HepG2 (cell line): ENCODE measurements around the gene CHP1. TPM values are rescaled to one million over a fixed set of nuclear protein-coding genes. Genes with fewer than 3 reads are reported as not detected.

Source experiments
- ATAC-seq: fragments of 200-7000 bp; cut with Tn5 transposase; 3 replicates; pipeline ENCODE4 v1.9.1; 2020; ENCODE audit warnings: mild to moderate bottlenecking, moderate library complexity
- BruUV-seq: library from RNA; stranded (reverse); fragments of 400-500 nt; replicated peaks from 2 replicates; lab custom pipeline; 2021; lab: Mats Ljungman, UMichigan
- CTCF ChIA-PET: fragments of 300-600 bp; formaldehyde crosslinking; extraction: SDS; loops from one replicate; lab custom pipeline; 2021; ENCODE audit warnings: low total read pairs, inconsistent platforms, low intra/inter-chr PET ratio; lab: Yijun Ruan, JAX
- POLR2A ChIA-PET: fragments of 350-600 bp; sonication (Branson Sonifier 250); formaldehyde crosslinking; loops from one replicate; lab custom pipeline; 2020; ENCODE audit warnings: antibody characterized with exemption, inconsistent platforms; lab: Yijun Ruan, JAX
- DNase-seq: peaks from one replicate; pipeline ENCODE4 v3.0.0-alpha.2; 2015; ENCODE audit warnings: low spot score
- FAIRE-seq: peaks from 3 replicates; lab custom pipeline; 2011; peaks lifted over from hg19 to GRCh38; lab: Jason Lieb, UNC
- H2AFZ ChIP-seq: one replicate; pipeline ENCODE4 v1.6.1; 2011; ENCODE audit warnings: low read length, inconsistent platforms
- H3K27ac ChIP-seq: fragments of 300-600 bp; 3 replicates; pipeline ENCODE4 v1.8.0; 2011; ENCODE audit warnings: mixed run types, mild to moderate bottlenecking, mixed read lengths, low read length, inconsistent platforms; ENCODE audit not compliant: insufficient read depth; ENCODE audit errors: extremely low read length
- H3K27me3 ChIP-seq, 2 experiments: fragments of 200-600 bp in 1 of 2; 2 replicates in 1 of 2; 3 replicates in 1 of 2; pipeline versions ENCODE4 v1.6.0 to v1.8.0; 2011; ENCODE audit warnings: low read length in 2 of 2, mild to moderate bottlenecking in 2 of 2, moderate library complexity in 2 of 2, inconsistent platforms in 1 of 2; ENCODE audit not compliant: insufficient read depth in 2 of 2, control insufficient read depth in 1 of 2
- H3K36me3 ChIP-seq, 2 experiments: fragments of 200-600 bp in 1 of 2; replicated peaks in 1 of 2; 2 replicates in 1 of 2; 3 replicates in 1 of 2; pipeline versions ENCODE4 v1.5.1 to v1.8.0; 2011; ENCODE audit warnings: low read length in 2 of 2, inconsistent platforms in 1 of 2; ENCODE audit not compliant: insufficient read depth in 2 of 2, control insufficient read depth in 1 of 2
- H3K4me1 ChIP-seq: 2 replicates; pipeline ENCODE4 v1.5.1; 2012; ENCODE audit warnings: low read length, inconsistent platforms; ENCODE audit not compliant: insufficient read depth
- H3K4me2 ChIP-seq: 2 replicates; pipeline ENCODE4 v1.6.0; 2011; ENCODE audit warnings: low read depth, low read length, inconsistent platforms
- H3K4me3 ChIP-seq, 3 experiments: fragments of 200-600 bp in 1 of 3; sonication (generic), shearing (Covaris generic) in 1 of 3; replicated peaks in 1 of 3; 2 replicates each; pipeline ENCODE4 v1.5.1; 2011 to 2016; ENCODE audit warnings: low read length in 3 of 3, inconsistent platforms in 2 of 3, low read depth in 2 of 3, mild to moderate bottlenecking in 2 of 3, control low read depth in 1 of 3, mixed read lengths in 1 of 3; ENCODE audit not compliant: insufficient read depth in 1 of 3
- H3K79me2 ChIP-seq: one replicate; pipeline ENCODE4 v1.6.1; 2011; ENCODE audit warnings: low read length, inconsistent platforms; ENCODE audit not compliant: insufficient read depth
- H3K9ac ChIP-seq: 2 replicates; pipeline ENCODE4 v1.6.0; 2011; ENCODE audit warnings: mild to moderate bottlenecking, low read depth, low read length, inconsistent platforms; ENCODE audit not compliant: insufficient read depth
- H3K9me3 ChIP-seq: 2 replicates; pipeline ENCODE4 v1.5.1; 2012; ENCODE audit warnings: mild to moderate bottlenecking, low read length
- H4K20me1 ChIP-seq: 2 replicates; pipeline ENCODE4 v1.6.0; 2011; ENCODE audit warnings: inconsistent platforms, mild to moderate bottlenecking, low read length, moderate library complexity; ENCODE audit not compliant: insufficient read depth
- ATF7-NPFF ChIP-seq: sonication (generic); formaldehyde crosslinking; IDR thresholded peaks from 2 replicates; pipeline ENCODE4 v1.8.1; 2023; ENCODE audit warnings: mild to moderate bottlenecking, low read depth, missing genetic modification reagents, moderate library complexity
- BCL6 ChIP-seq: IDR thresholded peaks from 2 replicates; pipeline ENCODE4 v1.6.1; 2016; ENCODE audit warnings: missing genetic modification reagents, missing compliant biosample characterization
- CBX5 ChIP-seq: sonication (generic); formaldehyde crosslinking; IDR thresholded peaks from 2 replicates; pipeline ENCODE4 v1.4.0; 2020; ENCODE audit warnings: missing genetic modification reagents, borderline replicate concordance
- CEBPB ChIP-seq: IDR thresholded peaks from 2 replicates; pipeline ENCODE4 v1.6.1; 2011; ENCODE audit warnings: low read depth, low read length, improper control_type of control experiment, borderline replicate concordance
- HNRNPH1 ChIP-seq: fragments of 200-400 bp; formaldehyde crosslinking; optimal IDR thresholded peaks from 2 replicates; pipeline ENCODE3; 2017; ENCODE audit warnings: mild to moderate bottlenecking, low read depth, low read length
- MAFG ChIP-seq: sonication (generic); formaldehyde crosslinking; IDR thresholded peaks from 2 replicates; pipeline ENCODE4 v1.5.1; 2020; ENCODE audit warnings: mild to moderate bottlenecking, missing genetic modification reagents
- RBFOX2 ChIP-seq: fragments of 200-400 bp; formaldehyde crosslinking; IDR thresholded peaks from 2 replicates; pipeline ENCODE4 v1.6.1; 2017; ENCODE audit warnings: low read depth, mild to moderate bottlenecking, low read length
- XBP1 ChIP-seq: sonication (generic); formaldehyde crosslinking; IDR thresholded peaks from 2 replicates; pipeline ENCODE4 v1.5.0; 2020; ENCODE audit warnings: missing genetic modification reagents
- ZNF460 ChIP-seq: sonication (generic); formaldehyde crosslinking; IDR thresholded peaks from 2 replicates; pipeline ENCODE4 v1.5.1; 2020; ENCODE audit warnings: missing genetic modification reagents, mild to moderate bottlenecking, borderline replicate concordance
- ZSCAN22 ChIP-seq: sonication (generic); formaldehyde crosslinking; IDR thresholded peaks from 2 replicates; pipeline ENCODE4 v1.4.0; 2020; ENCODE audit warnings: mild to moderate bottlenecking, missing genetic modification reagents
- WGBS: methylation state at CpG from one replicate; pipeline ENCODE4 v1.1.6; 2017; ENCODE audit warnings: low lambda C conversion rate; 5-methylcytosine and 5-hydroxymethylcytosine counted together
- in situ Hi-C: cut with HindIII; loops from 2 replicates; pipeline ENCODE4 v1.10.0; 2017; ENCODE audit warnings: low pct_unique_long_range_greater_than_20kb; ENCODE audit not compliant: extremely low pct_ligation_motif_present
- intact Hi-C: fragments of 100-400 bp; cut with micrococcal nuclease; formaldehyde crosslinking; loops from one replicate; pipeline ENCODE4 v1.10.0; 2022; ENCODE audit not compliant: unreplicated experiment
- polyA plus RNA-seq, 8 experiments: library from polyadenylated mRNA; depleted of rRNA in 3 of 8; stranded (reverse) in 7 of 8; unstranded in 1 of 8; fragments of >200 nt; fragmentation: Illumina TruSeq in 4 of 8; extraction: Trizol in 4 of 8; gene quantifications; 2 replicates each; pipeline versions ENCODE4 v1.2.1 to v1.2.3, GENCODE V29; 2011 to 2016; ENCODE audit warnings: low read depth in 4 of 8, missing spikeins in 1 of 8, mixed read lengths in 1 of 8; ENCODE audit not compliant: insufficient read depth in 1 of 8
- total RNA-seq, 5 experiments: library from RNA; depleted of rRNA; stranded (reverse); fragments of >200 nt; fragmentation: Illumina TruSeq; extraction: Trizol; gene quantifications; 2 replicates each; pipeline ENCODE4 v1.2.3, GENCODE V29; 2016; ENCODE audit warnings: low read depth in 1 of 5
- TF ChIP-seq, protein P1 (sequence below): sonication (generic); formaldehyde crosslinking; IDR thresholded peaks from 2 replicates; pipeline ENCODE4; 2020; ENCODE audit warnings: missing genetic modification reagents, mild to moderate bottlenecking, borderline replicate concordance
- TF ChIP-seq, protein P2 (sequence below): sonication (generic); formaldehyde crosslinking; conservative IDR thresholded peaks from 2 replicates; pipeline ENCODE4 v1.4.0; 2020; ENCODE audit warnings: missing genetic modification reagents

The CHP1 gene
- total and polyA plus RNA-seq, 2 of the 13 experiments (the other 11 are each of a cell fraction or from before 2014, with no cell fraction given) = 49.6 to 76.4 TPM

DNA sequence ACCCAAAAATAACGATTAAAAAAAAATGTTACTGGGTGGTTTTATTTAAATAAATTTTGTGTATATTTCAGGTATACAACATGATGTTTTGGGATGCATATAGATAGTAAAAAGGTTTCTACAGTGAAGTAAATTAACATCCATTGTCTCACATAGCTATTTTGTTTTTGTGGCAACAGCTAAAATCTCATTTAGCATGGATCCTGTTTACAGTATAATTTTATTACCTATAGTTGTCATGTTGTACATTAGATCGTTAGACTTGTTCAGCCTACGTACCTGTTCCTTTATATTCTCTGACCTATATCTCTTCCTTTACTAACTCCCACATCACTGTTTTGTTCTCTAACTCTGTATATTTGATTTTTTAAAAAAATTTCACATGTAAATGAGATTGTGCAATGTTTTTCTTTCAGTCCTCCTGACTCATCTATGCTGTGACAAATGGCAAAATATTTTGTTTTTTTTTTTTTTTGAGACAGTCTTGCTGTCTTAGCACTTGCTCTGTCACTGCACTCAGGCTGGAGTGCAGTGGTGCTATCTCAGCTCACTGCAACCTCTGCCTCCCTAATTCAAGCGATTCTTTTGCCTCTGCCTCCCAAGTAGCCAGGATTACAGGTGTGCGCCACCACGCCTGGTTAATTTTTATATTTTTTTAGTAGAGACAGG, 55.7 kb downstream of the CHP1 start:
- Histone ChIP-seq H3K79me2 (peaks cover 47% of the 10 kb centered on the region), H2AFZ (no peak overlapping the region), H3K4me1 (peaks cover 48% of the 10 kb centered on the region), H3K4me3 (no peak overlapping the region; a peak in 1 of 6 replicates), H3K36me3 (peaks cover 0 to 39% of the 10 kb centered on the region in 2 experiments; a peak in 3 of 5 replicates), H3K27me3 (no peaks in the 10 kb centered on the region; a peak in 1 of 5 replicates), H3K9ac (no peak overlapping the region), H4K20me1 (peaks cover 8% of the 10 kb centered on the region), H3K9me3 (no peaks in the 10 kb centered on the region), H3K27ac (no peak overlapping the region), H3K4me2 (peak overlapping the region; percentile 0; the same call in 1 of the 2 replicates)
- no peak for FAIRE-seq
- no TSS peak for BruUV-seq
- TF ChIP-seq HNRNPH1 = no peak
- TF ChIP-seq RBFOX2 = peak; percentile 64
- no peak for TF ChIP-seq XBP1 (CRISPR knock-in tag)
- no peak for TF ChIP-seq CBX5
- peak; percentile 73; the same call in 1 of the 2 replicates for TF ChIP-seq ZNF460 (CRISPR knock-in tag)
- TF ChIP-seq ZSCAN22 (CRISPR knock-in tag) = no peak
- no peak for TF ChIP-seq MAFG (CRISPR knock-in tag)
- no peak for TF ChIP-seq ATF7-NPFF
- TF ChIP-seq BCL6 (CRISPR knock-in tag) = no peak
- TF ChIP-seq CEBPB = peak; percentile 82
- TF ChIP-seq, protein P1, sequence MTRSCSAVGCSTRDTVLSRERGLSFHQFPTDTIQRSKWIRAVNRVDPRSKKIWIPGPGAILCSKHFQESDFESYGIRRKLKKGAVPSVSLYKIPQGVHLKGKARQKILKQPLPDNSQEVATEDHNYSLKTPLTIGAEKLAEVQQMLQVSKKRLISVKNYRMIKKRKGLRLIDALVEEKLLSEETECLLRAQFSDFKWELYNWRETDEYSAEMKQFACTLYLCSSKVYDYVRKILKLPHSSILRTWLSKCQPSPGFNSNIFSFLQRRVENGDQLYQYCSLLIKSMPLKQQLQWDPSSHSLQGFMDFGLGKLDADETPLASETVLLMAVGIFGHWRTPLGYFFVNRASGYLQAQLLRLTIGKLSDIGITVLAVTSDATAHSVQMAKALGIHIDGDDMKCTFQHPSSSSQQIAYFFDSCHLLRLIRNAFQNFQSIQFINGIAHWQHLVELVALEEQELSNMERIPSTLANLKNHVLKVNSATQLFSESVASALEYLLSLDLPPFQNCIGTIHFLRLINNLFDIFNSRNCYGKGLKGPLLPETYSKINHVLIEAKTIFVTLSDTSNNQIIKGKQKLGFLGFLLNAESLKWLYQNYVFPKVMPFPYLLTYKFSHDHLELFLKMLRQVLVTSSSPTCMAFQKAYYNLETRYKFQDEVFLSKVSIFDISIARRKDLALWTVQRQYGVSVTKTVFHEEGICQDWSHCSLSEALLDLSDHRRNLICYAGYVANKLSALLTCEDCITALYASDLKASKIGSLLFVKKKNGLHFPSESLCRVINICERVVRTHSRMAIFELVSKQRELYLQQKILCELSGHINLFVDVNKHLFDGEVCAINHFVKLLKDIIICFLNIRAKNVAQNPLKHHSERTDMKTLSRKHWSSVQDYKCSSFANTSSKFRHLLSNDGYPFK (CRISPR knock-in tag) = no peak
- TF ChIP-seq, protein P2, sequence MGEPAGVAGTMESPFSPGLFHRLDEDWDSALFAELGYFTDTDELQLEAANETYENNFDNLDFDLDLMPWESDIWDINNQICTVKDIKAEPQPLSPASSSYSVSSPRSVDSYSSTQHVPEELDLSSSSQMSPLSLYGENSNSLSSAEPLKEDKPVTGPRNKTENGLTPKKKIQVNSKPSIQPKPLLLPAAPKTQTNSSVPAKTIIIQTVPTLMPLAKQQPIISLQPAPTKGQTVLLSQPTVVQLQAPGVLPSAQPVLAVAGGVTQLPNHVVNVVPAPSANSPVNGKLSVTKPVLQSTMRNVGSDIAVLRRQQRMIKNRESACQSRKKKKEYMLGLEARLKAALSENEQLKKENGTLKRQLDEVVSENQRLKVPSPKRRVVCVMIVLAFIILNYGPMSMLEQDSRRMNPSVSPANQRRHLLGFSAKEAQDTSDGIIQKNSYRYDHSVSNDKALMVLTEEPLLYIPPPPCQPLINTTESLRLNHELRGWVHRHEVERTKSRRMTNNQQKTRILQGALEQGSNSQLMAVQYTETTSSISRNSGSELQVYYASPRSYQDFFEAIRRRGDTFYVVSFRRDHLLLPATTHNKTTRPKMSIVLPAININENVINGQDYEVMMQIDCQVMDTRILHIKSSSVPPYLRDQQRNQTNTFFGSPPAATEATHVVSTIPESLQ (CRISPR knock-in tag) = no peak
- in situ Hi-C loops = no loop called here
- intact Hi-C loops = loop anchor here (1.0 kb wide), 1 partner anchor 46 kb away; the partner anchor contains the start of genes NUSAP1 and OIP5
- 96% methylated on average over 6 of the region's 6 CpGs for WGBS
- no peak for ATAC-seq
- no peak for DNase-seq
- CTCF ChIA-PET = no interaction called here
- POLR2A ChIA-PET = interaction anchor here (0.6 kb wide), 1 partner anchor 32 kb away, joined by 3 read pairs; no protein-coding TSS in a partner anchor
